ENCODE measurements around the gene ANXA1.

DNA sequence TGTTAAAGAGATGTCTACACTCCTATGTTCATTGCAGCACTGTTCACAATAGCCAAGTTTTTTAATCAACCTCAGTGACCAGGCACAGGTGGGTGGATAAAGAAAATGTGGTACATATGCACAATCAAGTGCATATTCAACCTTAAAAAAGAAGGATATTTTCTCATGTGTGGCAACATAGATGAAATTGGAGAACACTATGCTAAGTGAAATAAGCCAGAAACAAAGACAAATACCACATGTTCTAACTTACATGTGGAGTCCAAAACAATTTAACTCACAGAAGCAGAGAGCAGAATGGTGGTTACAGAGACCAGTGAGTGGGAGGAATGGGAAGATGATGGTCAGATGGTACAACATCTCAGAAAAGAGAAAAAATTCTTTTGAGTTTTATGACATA, 31.8 kb downstream of the ANXA1 start:
- TF ChIP-seq, protein P1, sequence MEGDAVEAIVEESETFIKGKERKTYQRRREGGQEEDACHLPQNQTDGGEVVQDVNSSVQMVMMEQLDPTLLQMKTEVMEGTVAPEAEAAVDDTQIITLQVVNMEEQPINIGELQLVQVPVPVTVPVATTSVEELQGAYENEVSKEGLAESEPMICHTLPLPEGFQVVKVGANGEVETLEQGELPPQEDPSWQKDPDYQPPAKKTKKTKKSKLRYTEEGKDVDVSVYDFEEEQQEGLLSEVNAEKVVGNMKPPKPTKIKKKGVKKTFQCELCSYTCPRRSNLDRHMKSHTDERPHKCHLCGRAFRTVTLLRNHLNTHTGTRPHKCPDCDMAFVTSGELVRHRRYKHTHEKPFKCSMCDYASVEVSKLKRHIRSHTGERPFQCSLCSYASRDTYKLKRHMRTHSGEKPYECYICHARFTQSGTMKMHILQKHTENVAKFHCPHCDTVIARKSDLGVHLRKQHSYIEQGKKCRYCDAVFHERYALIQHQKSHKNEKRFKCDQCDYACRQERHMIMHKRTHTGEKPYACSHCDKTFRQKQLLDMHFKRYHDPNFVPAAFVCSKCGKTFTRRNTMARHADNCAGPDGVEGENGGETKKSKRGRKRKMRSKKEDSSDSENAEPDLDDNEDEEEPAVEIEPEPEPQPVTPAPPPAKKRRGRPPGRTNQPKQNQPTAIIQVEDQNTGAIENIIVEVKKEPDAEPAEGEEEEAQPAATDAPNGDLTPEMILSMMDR (IDR thresholded peaks at IDR 0.05; ENCODE audit: low read length), result no peak
- TF ChIP-seq EZH2 (IDR thresholded peaks at IDR 0.05; ENCODE audit: borderline replicate concordance, low read length), result no peak

Data from OCI-LY1 (cell line).